LNCAP (cell line): ENCODE measurements around the gene EVX2.

ENCODE experiments used
- CTCF ChIP-seq: fragments of 450-650 bp; IDR thresholded peaks from 2 replicates; pipeline ENCODE4 v1.5.1; 2017; ENCODE audit warnings: mild to moderate bottlenecking

EVX2 gene

GRCh38 chr2:176076796-176077195 lies 7.0 kb downstream of the EVX2 start:
- TF ChIP-seq CTCF, result no peak

- TF ChIP-seq CTCF, result no peak
Observed at GRCh38 chr2:176076063-176076462, 7.7 kb downstream of the EVX2 start.

GRCh38 chr2:176075481-176075880 lies 8.3 kb downstream of the EVX2 start:
- TF ChIP-seq CTCF, result no peak

GRCh38 chr2:176074919-176075425 lies 8.8 kb downstream of the EVX2 start:
- no peak for TF ChIP-seq CTCF

- TF ChIP-seq CTCF, result no peak
Observed at GRCh38 chr2:176072951-176073904, 10.5 kb downstream of the EVX2 start.

GRCh38 chr2:176072292-176072669 lies 11.5 kb downstream of the EVX2 start:
- no peak for TF ChIP-seq CTCF

GRCh38 chr2:176071330-176072291 lies 12.2 kb downstream of the EVX2 start:
- no peak for TF ChIP-seq CTCF
